ENCODE data around the gene CDC14C.

Gene CDC14C

GRCh38 chr7:48976850-48977249, 52.5 kb downstream of the CDC14C start:
- DNase-seq = no peak

All from hematopoietic multipotent progenitor cell treated with erythropoietin and hydrocortisone succinate and interleukin-3 and kit ligand, for 6 days (in vitro differentiated cells).